Measurements from ENCODE around the gene SLF1. TPM values are rescaled to one million over a fixed set of nuclear protein-coding genes. Genes with fewer than 3 reads are reported as not detected.

Gene SLF1
- total RNA-seq, 4 donors from 2014 or later: 1.7 to 7.2 (median 5.4) TPM

DNA sequence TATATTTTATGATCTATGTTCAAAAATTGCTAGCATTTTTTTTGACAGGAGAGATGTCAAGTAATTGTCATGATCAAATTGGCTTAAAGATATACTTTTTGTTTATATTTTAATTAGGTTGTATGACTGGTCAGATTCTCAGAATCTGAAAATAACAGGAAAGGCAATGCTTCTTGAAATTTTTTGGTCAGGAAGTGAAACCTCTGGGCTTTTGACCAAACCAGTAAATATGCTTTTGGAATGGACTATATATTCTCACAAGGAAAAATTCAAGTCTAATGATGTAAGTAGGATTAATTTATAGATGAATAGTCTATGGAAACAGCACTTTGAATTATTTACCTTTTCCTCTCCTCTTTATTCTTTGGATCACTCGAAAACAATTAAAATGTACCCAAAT is 52.3 kb downstream of the SLF1 start:
- TF ChIP-seq, protein P1, sequence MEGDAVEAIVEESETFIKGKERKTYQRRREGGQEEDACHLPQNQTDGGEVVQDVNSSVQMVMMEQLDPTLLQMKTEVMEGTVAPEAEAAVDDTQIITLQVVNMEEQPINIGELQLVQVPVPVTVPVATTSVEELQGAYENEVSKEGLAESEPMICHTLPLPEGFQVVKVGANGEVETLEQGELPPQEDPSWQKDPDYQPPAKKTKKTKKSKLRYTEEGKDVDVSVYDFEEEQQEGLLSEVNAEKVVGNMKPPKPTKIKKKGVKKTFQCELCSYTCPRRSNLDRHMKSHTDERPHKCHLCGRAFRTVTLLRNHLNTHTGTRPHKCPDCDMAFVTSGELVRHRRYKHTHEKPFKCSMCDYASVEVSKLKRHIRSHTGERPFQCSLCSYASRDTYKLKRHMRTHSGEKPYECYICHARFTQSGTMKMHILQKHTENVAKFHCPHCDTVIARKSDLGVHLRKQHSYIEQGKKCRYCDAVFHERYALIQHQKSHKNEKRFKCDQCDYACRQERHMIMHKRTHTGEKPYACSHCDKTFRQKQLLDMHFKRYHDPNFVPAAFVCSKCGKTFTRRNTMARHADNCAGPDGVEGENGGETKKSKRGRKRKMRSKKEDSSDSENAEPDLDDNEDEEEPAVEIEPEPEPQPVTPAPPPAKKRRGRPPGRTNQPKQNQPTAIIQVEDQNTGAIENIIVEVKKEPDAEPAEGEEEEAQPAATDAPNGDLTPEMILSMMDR (IDR thresholded peaks at IDR 0.05): no peak
- TF ChIP-seq POLR2A (IDR thresholded peaks at IDR 0.05): no peak
- intact Hi-C loops (cut with DNase I; ENCODE audit: low total_unique reads): no loop called here
- H3K4me3 ChIP-seq (ENCODE audit: low read depth, poor library complexity, severe bottlenecking): no peak overlapping the region
- no peak for DNase-seq (ENCODE audit: low spot score in 2 of 2)
- WGBS, 2 donors: 91 to 98% methylated on average over 1 of the region's 1 CpG

DNA sequence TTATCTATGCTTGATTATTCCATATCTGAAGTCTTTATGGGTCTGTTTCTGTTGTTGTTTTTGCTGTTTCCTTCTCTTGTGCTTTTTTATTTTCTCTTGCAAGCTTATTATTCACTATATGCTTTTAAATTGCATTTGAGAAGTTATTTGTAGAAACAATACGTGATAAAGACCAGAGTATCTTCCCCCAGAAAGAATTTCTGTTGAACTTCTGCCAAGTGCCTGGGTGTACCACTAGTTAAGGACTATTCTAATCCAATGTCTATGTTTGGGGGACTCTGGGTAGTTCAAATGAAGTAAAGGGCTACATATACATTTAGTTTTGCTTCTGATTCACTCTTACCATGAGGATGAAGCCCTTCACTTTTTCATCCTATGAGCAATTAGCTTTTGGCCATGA is 54.3 kb downstream of the SLF1 start:
- TF ChIP-seq, protein P1 (IDR thresholded peaks at IDR 0.05): no peak
- no peak for TF ChIP-seq POLR2A (IDR thresholded peaks at IDR 0.05)
- intact Hi-C loops (cut with DNase I; ENCODE audit: low total_unique reads): no loop called here
- DNase-seq (ENCODE audit: low spot score in 2 of 2): no peak
- WGBS, 2 donors: 68 to 76% methylated on average over 1 of the region's 1 CpG
- no peak overlapping the region for H3K4me3 ChIP-seq (ENCODE audit: low read depth, poor library complexity, severe bottlenecking)

DNA sequence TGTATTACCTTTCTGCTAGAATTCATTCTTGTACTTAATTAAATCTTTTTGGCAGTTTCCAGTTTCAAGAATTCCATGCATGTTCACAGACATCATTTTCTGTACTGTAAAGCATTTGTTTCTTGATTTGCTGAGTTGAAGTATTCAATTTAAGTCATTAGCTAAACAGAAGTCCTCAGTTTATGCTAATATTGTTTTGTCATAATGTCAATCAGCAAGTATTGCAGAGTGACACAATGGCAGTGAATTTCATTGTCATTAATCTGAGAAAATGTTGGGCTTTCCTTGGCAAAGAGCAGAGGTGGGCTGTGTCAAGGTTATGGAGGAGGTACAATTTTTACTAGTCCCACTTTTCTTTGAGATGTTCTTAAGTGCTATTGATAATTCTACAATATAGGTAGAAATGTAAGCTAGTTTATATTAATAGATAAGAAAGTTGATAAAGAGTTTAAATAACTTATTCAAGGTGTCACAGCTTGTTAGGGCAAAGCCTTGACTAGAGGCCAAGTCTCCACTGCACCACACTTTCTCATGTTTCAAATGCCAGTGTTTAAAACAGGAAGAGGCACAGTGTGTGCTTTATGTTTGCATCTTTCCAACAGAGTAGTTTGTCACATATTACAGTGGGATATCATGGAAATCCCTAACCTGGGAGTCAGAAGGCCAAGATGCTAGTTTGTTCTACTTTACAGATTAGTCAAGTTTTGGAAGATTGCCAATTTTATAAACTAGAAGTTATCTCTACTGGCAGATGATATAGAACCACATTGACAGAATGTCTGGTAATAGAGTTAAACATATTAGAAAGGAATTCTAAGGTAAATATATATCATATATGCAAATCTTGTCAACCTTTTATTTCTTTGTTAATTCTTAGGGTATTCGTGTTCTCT is 56.3 kb downstream of the SLF1 start:
- no peak for TF ChIP-seq POLR2A (IDR thresholded peaks at IDR 0.05)
- TF ChIP-seq, protein P1 (IDR thresholded peaks at IDR 0.05): no peak
- WGBS, 2 donors: 73 to 77% methylated on average over 1 of the region's 1 CpG
- intact Hi-C loops (cut with DNase I; ENCODE audit: low total_unique reads): no loop called here

DNA sequence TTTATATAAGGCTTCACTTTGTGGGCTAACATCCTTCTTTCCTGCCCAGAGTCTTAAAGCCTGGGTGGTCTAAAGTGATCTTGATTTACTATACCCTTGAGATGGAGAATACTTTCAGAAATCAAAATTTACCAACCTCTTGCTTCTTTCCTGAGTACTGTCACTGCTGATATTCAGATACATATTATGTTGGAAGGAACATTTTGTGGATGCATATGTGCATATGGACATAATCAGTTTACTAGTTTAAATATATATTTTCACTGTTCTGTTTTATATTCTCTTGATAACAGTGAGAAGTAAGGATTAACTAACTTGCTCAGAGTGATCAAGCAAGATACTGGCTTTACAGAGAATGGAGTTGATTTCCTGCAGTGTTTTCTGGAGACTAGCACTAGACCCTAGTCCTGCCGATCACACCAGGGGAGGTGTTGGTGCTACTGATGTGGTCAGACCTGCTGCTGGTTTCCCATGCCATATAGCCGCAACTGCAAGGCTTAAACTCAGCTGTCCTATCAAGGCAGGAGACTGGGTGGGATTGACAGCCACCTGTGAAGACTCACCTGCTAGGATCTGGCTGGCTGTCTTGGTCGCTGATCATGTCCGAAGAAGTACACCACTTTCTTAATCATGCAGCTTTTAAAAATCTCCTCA is 57.6 kb downstream of the SLF1 start:
- TF ChIP-seq, protein P1 (IDR thresholded peaks at IDR 0.05): no peak
- TF ChIP-seq POLR2A (IDR thresholded peaks at IDR 0.05): no peak
- 94 to 96% methylated on average over 4 of the region's 4 CpGs for WGBS, 2 donors
- DNase-seq (ENCODE audit: low spot score in 2 of 2): no peak
- intact Hi-C loops (cut with DNase I; ENCODE audit: low total_unique reads): no loop called here
- no peak overlapping the region for H3K4me3 ChIP-seq (ENCODE audit: low read depth, poor library complexity, severe bottlenecking)

More for the DNA sequence above, 56.3 kb downstream of the SLF1 start:
- no peak overlapping the region for H3K4me3 ChIP-seq (ENCODE audit: low read depth, poor library complexity, severe bottlenecking)
- no peak for DNase-seq (ENCODE audit: low spot score in 2 of 2)

DNA sequence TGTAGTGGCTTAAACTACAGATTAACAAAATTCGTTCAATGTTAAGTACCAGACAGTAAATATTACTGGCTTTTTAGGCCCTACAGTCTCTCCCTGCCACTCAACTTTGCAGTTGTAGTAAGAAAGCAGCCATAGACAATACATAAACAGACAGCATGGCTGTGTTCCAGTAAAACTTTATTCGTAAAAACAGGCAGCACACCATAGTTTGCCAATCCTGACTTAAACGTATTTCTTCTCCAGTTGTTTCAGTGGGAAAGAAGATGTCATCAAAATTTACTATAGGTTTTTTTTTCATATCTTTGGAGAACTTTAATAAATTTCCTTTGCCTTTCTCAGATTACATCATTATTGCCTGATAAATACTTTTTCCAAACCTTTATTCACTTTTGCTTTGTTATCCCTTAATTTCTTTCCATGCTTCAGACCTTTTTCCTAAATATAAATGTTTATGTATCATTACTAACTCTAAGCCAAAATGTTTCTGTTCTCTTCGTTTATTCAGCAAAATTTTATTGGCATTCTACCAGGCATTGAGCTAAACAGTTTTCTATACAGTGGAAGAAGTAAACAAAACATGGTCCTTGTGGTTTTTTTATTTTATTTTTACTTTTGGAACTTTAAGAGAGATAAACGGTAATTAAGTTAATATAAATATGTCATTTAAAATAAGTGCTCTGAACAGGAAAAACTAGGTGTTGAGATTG is 64.5 kb downstream of the SLF1 start:
- DNase-seq (ENCODE audit: low spot score in 2 of 2): no peak
- intact Hi-C loops (cut with DNase I; ENCODE audit: low total_unique reads): no loop called here
- H3K4me3 ChIP-seq (ENCODE audit: low read depth, poor library complexity, severe bottlenecking): no peak overlapping the region
- WGBS, 2 donors: 82 to 85% methylated on average over 5 of the region's 5 CpGs
- TF ChIP-seq, protein P1 (IDR thresholded peaks at IDR 0.05): no peak
- no peak for TF ChIP-seq POLR2A (IDR thresholded peaks at IDR 0.05)

Data from lower leg skin (tissue), 4 donors.